GM21360 (cell line): ENCODE measurements around the gene NIT1.
"Not testable (repeated sequence)": the region's sequence is repeated elsewhere in the genome, so short reads cannot be mapped to it uniquely, and the experiment has no call there.

ENCODE experiments used
- ATAC-seq: cut with Tn5 transposase; IDR thresholded peaks from one replicate; pipeline ENCODE4 v1.9.1; 2021; ENCODE audit warnings: mild to moderate bottlenecking, moderate library complexity; ENCODE audit not compliant: unreplicated experiment

Gene NIT1

DNA sequence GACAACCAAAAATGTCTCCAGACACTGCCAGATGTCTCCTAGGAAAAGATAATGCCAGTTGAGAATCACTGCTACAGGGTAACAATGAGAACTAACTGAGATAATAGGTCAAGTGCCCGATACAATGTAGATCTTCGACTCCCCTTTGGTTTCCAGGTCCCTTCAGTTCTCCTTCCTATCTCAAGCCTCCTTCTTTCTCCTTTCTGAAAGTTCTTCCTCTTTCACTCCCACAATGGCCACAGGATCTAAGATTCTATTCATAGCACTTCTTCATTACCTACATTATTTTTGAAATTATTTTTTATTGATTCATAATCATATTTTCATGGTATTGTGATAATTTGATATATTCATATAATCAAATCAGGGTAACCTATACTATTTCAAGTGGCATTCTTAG, 6.4 kb upstream of the NIT1 start:
- ATAC-seq: no peak

- no peak for ATAC-seq
These were observed 4.0 kb upstream of the NIT1 start for GRCh38 chr1:161113915-161114314.

DNA sequence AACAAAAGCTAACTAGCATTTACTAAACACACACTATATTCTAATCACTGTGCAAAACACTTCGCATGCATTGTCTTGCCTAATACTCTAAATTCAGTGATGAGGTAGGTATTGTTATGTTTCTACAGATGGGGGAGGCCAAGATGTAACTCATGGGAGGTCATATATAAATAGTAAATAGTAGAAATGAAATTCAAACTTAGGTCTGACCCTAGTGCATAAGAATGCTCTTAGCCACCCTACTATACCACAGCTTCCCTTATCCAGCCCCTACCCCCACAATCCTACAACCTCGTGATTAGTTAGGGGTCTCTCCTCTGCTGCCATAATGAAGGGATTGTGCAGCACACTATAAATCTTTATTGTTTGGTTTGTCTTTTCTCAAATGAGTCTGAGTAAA, 3.3 kb upstream of the NIT1 start:
- no peak for ATAC-seq

DNA sequence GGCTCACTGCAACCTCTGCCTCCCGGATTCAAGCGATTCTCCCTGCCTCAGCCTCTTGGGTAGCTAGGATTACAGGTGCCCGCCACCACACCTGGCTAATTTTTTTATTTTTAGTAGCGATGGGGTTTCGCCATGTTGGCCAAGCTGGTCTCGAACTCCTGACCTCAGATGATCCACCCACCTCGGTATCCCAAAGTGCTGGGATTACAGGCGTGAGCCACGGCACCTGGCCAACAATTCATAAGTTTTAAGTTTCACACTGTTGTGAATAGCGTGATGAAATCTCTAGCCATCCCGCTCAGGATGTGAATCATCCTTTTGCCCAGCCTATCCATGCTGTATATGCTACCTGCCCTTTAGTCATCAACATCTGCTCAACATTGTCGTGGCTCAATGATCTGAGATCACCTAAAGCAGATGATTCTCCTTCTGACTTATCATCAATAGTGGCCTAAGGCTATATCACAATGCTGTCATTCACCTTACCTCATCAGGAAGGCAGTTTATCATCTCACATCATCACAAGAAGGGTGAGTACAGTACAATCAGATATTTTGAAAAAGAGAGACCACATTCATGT, 2.7 kb upstream of the NIT1 start:
- ATAC-seq: no peak

- ATAC-seq: not testable (repeated sequence)
These were observed 1.9 kb upstream of the NIT1 start for GRCh38 chr1:161115961-161116360.

GRCh38 chr1:161119092-161119903, 1.4 kb downstream of the NIT1 start:
- ATAC-seq: peak; percentile 50

DNA sequence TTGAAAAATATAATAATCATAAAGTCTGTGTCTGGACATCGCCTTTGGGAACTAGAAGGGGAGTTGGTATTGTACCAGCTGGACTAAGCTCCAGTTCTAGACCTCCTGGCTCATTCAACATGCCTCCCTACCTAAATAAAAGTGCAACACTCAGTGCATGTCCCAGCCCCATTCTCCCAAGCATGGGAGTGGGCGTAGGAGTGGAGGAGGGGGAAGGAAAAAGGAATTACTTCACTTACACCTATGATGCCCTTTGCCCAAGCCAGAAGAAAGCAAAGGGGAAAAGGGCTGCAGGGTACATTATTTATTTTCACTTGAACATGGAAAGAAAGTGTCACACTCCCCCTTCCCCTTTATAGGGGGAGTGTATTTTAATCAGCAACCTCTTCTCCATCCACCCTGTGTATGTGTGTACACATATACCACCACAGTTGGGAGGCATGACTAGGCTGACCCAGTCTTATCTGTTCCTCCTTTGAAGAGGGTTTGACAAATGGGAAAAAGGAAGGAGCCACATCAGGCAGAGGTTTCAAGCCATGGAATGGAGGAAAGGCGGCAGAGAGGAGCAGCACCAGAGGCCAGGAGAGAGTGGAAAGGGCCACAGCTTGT, 3.2 kb downstream of the NIT1 start:
- no peak for ATAC-seq

- no peak for ATAC-seq
These were observed 3.9 kb downstream of the NIT1 start for GRCh38 chr1:161121834-161122233.

GRCh38 chr1:161122967-161123366, 5.1 kb downstream of the NIT1 start:
- no peak for ATAC-seq

DNA sequence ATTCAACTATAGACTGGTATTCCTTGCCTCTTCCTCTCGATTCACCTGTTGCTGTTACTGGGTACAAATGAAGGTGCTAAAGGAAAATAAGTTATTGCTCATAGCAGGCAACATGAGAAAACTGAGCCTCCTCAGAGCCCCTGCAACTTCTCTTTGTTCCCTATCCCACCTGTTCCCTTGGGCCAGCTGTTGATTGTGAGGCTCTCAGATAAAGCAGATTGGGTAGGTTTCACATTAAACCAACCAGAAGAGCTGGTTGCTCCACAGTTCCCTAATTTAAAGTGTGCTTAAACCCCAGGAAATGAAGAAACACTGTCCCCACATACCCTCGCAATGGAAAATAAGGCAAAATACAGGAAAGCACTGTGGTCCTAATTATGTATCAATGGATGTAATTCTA, 9.7 kb downstream of the NIT1 start:
- ATAC-seq: no peak

- no peak for ATAC-seq
These were observed 10.9 kb downstream of the NIT1 start for GRCh38 chr1:161128591-161129420.

DNA sequence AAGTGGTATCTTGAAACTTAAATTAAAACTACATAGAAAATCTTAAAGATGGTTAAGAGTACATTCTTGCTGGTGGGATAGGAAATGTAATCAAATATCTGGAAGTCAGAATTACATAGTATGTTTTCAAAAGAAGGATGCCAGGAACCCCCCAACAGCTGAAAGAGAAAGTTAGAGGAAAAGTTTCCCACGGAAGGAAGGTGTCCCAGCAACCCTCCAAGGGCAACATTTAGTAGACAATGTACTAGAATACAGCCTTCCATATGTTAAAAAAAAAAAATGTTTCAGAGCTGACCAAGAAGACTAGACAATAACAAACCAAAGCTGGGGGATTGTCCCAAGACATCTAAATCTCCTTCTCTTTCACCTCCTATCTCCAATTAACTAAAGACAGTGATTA, 12.4 kb downstream of the NIT1 start:
- ATAC-seq: no peak

DNA sequence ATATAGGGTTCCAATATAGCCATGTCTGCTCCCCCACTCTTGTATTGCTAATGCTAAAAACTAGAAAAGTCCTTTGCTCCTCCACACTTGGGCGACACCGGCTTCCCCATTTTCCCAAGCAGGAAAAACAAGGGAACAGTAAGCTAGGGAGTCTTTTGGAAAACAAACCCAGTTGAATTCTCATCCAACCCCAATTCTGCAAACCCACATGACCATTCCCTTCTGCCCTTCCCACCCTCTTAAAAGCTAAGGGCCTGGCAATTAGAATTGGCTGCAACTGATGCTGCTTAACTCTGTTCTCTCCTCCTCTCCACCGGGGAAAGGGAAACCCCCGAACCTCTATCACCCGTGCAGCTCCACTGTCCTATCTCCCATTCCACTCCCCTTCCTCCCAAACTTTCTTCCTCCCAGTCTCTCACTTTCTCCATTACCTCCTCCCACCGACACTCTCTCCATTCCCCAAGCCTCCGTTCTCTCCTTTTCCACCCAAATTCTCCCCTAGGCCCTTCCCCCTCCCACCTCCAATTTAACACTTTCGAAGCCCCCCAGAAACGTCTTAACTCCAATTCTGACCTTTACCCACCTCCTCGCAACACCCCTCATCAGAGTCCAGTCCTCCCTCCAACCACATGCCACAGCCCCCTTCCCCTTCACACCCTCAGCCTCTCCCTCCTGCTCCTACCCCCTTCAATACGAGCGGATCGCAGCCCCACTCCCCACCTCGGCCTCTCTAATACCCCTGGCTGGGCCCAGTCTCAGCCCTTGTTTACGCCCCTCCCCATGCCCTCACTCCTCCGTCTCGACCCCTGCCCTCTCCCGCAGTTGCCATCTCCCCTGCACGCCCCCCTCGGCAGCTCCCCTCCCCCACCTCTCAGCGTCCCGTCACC, 13.9 kb downstream of the NIT1 start:
- ATAC-seq: no peak

GRCh38 chr1:161132410-161133219, 14.7 kb downstream of the NIT1 start, which contains the start of gene DEDD:
Gene DEDD (minus strand): TSS chr1:161132667. CDS start chr1:161124462, 8,205 bp downstream.
- peak; percentile 88 for ATAC-seq

DNA sequence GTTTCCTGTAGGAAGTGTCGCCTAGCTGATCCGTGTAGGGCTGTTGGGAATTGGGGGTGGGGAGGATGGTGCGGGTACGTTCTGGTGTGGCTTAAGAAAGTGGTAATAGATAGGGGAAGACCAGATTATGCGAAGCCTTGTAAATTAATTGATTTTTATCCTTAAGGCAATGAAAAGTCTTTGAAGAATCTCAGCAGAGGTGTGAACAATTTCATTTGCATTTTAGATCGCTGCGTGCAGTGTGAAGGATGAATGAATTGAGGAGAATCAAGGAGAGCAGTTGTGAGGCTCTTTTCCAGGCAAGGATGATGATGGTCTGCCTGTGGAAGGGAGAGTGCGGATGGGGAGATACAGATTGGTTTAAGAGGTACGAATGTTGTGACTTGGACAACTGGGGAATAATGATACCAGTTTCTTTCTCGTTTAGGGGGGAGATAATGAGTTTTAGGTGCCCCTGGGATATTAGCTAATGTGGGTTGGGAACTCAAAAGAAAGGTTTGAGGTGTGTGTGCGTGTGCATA, 15.4 kb downstream of the NIT1 start:
- no peak for ATAC-seq

- ATAC-seq: no peak
These were observed 20.0 kb downstream of the NIT1 start for GRCh38 chr1:161137881-161138280.

DNA sequence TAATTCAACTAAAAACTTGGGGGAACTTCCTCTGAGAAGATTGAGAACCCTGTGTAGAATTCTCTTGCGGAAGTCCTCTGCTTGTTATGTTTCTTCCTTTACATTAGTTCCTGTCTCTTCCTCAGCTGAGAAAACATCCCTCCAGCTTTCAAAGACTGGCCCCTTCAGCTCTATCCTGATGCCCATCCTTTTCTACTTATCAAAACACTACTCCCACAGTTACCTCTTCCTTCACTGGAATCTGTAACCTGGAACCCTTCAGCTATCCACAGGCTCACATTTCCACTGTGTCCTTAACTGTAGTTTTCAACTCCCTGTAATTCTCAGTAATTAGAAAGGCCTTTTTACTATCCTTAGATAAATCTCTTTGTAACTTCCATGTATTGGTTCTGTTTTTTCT, 20.5 kb downstream of the NIT1 start:
- ATAC-seq: no peak

DNA sequence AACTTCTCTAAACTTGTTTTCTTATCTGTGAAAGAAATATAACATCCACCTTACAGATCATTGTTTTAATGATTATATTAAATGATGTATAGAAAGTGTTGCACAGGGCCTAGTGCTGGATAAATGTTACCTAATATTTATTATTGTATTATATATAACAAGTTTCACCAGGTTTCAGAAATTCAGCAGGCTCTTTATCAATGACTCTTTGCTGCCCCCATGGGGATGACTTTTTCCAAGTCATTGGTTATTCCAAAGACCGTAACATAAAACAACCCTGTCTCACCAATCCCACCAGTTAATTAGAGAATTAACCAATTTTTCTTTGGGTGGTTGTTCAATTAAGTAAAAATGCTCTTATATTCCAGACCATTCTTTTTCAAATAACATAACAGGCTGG, 21.9 kb downstream of the NIT1 start:
- no peak for ATAC-seq

GRCh38 chr1:161140755-161141400, 23.0 kb downstream of the NIT1 start:
- ATAC-seq: no peak
